ENCODE measurements around the gene SLC16A5. TPM values are rescaled to one million over a fixed set of nuclear protein-coding genes. Genes with fewer than 3 reads are reported as not detected.

SLC16A5 gene
- total RNA-seq, 6 donors from 2014 or later = 40.6 to 234 (median 123) TPM

- Histone ChIP-seq H3K36me3 (peaks cover 5 to 73% (median 37%) of the 10 kb centered on the region in 4 donors), H3K27ac (no peak overlapping the region), H3K27me3 (no peaks in the 10 kb centered on the region), H3K4me1 (peaks cover 7 to 14% (median 11%) of the 10 kb centered on the region in 4 donors), H3K4me3 (no peak overlapping the region), H3K9me3 (no peaks in the 10 kb centered on the region)
- no peak for ATAC-seq (ENCODE audit: low FRiP score in 2 of 2)
- no peak for TF ChIP-seq CTCF (IDR thresholded peaks at IDR 0.05)
- no peak for TF ChIP-seq POLR2A (IDR thresholded peaks at IDR 0.05)
- no peak for TF ChIP-seq EP300 (IDR thresholded peaks at IDR 0.05)
- TF ChIP-seq POLR2AphosphoS5 (IDR thresholded peaks at IDR 0.05) = no peak
- DNase-seq = no peak
- 85 to 88% methylated on average over 8 of the region's 8 CpGs for WGBS, 2 donors
These were observed 26.1 kb upstream of the SLC16A5 start for GRCh38 chr17:75061618-75062017.

GRCh38 chr17:75063201-75063600 lies 24.6 kb upstream of the SLC16A5 start:
- Histone ChIP-seq H3K27ac (no peak overlapping the region), H3K4me1 (peaks cover 7 to 14% (median 11%) of the 10 kb centered on the region in 4 donors), H3K4me3 (no peak overlapping the region), H3K27me3 (no peaks in the 10 kb centered on the region), H3K36me3 (peaks cover 5 to 64% (median 37%) of the 10 kb centered on the region in 4 donors), H3K9me3 (no peaks in the 10 kb centered on the region)
- ATAC-seq (ENCODE audit: low FRiP score in 2 of 2) = no peak
- DNase-seq = no peak
- 89 to 96% methylated on average over 13 of the region's 13 CpGs for WGBS, 2 donors
- no peak for TF ChIP-seq POLR2A (IDR thresholded peaks at IDR 0.05)
- no peak for TF ChIP-seq POLR2AphosphoS5 (IDR thresholded peaks at IDR 0.05)

- H3K4me3 ChIP-seq = no peak overlapping the region
- H3K27me3 ChIP-seq = no peaks in the 10 kb centered on the region
- peaks cover 7 to 14% (median 11%) of the 10 kb centered on the region in 4 donors for H3K4me1 ChIP-seq
- 80 to 100% methylated on average over 1 to 3 of the region's 3 CpGs for WGBS, 2 donors
- H3K27ac ChIP-seq = no peak overlapping the region
- no peaks in the 10 kb centered on the region for H3K9me3 ChIP-seq
- DNase-seq (no peak), ATAC-seq (ENCODE audit: low FRiP score in 2 of 2) (no peak)
- TF ChIP-seq POLR2AphosphoS5 (IDR thresholded peaks at IDR 0.05) = no peak
- TF ChIP-seq CTCF (IDR thresholded peaks at IDR 0.05) = no peak
- TF ChIP-seq EP300 (IDR thresholded peaks at IDR 0.05) = no peak
- TF ChIP-seq POLR2A (IDR thresholded peaks at IDR 0.05) = no peak
- peaks cover 5 to 61% (median 37%) of the 10 kb centered on the region in 4 donors for H3K36me3 ChIP-seq
These were observed 24.1 kb upstream of the SLC16A5 start for GRCh38 chr17:75063626-75064025.

- WGBS, 2 donors = 94 to 96% methylated on average over 11 of the region's 11 CpGs
- Histone ChIP-seq H3K9me3 (no peaks in the 10 kb centered on the region), H3K36me3 (peaks cover 5 to 61% (median 37%) of the 10 kb centered on the region in 4 donors), H3K27ac (no peak overlapping the region), H3K4me3 (no peak overlapping the region), H3K27me3 (no peaks in the 10 kb centered on the region), H3K4me1 (peaks cover 7 to 14% (median 11%) of the 10 kb centered on the region in 4 donors)
- TF ChIP-seq CTCF (IDR thresholded peaks at IDR 0.05) (no peak), EP300 (IDR thresholded peaks at IDR 0.05) (no peak), POLR2AphosphoS5 (IDR thresholded peaks at IDR 0.05) (no peak), POLR2A (IDR thresholded peaks at IDR 0.05) (no peak)
- ATAC-seq (ENCODE audit: low FRiP score in 2 of 2) (no peak), DNase-seq (no peak)
These were observed 23.7 kb upstream of the SLC16A5 start for GRCh38 chr17:75064040-75064439.

GRCh38 chr17:75064460-75064859 lies 23.3 kb upstream of the SLC16A5 start:
- Histone ChIP-seq H3K36me3 (peaks cover 5 to 59% (median 37%) of the 10 kb centered on the region in 4 donors), H3K4me1 (peaks cover 3 to 12% (median 7%) of the 10 kb centered on the region in 4 donors), H3K4me3 (no peak overlapping the region), H3K9me3 (no peaks in the 10 kb centered on the region), H3K27me3 (no peaks in the 10 kb centered on the region), H3K27ac (no peak overlapping the region)
- ATAC-seq (ENCODE audit: low FRiP score in 2 of 2) (no peak), DNase-seq (no peak)
- TF ChIP-seq CTCF (IDR thresholded peaks at IDR 0.05) (no peak), EP300 (IDR thresholded peaks at IDR 0.05) (no peak), POLR2AphosphoS5 (IDR thresholded peaks at IDR 0.05) (no peak)
- 87 to 91% methylated on average over 8 of the region's 8 CpGs for WGBS, 2 donors
